Activated CD4-positive, alpha-beta T cell treated with anti-CD3 and anti-CD28 coated beads, Interleukin-2, Interleukin-4, amounts not matched to agents 100 ng/mL and 50 ng/mL, durations not matched to agents 16 hours and 8 hours (primary cell): ENCODE data around the gene WDPCP.
"Not testable (repeated sequence)": the region's sequence is repeated elsewhere in the genome, so short reads cannot be mapped to it uniquely, and the experiment has no call there.

Experiments used
- DNase-seq: peaks from one replicate; pipeline ENCODE4 v3.0.0-alpha.2; 2020; ENCODE audit warnings: low spot score

Gene WDPCP

GRCh38 chr2:63588385-63589147, at the start of gene WDPCP, which contains the start of gene MDH1:
TSS of gene WDPCP (minus strand) at chr2:63588477. CDS start at chr2:63588271, 206 bp downstream.
TSS of gene MDH1 (plus strand) at chr2:63588963. CDS start at chr2:63589044, 81 bp downstream.
- DNase-seq, result peak; percentile 97

GRCh38 chr2:63632382-63632781, 44.1 kb upstream of the WDPCP start:
- DNase-seq, result no peak

- DNase-seq, result no peak
Measured at GRCh38 chr2:63631501-63631900, 43.2 kb upstream of the WDPCP start.

GRCh38 chr2:63628403-63628942, 40.2 kb upstream of the WDPCP start:
- DNase-seq, result no peak

GRCh38 chr2:63627866-63628265, 39.6 kb upstream of the WDPCP start:
- no peak for DNase-seq

GRCh38 chr2:63623763-63624162, 35.5 kb upstream of the WDPCP start:
- not testable (repeated sequence) for DNase-seq

- DNase-seq, result no peak
Measured at GRCh38 chr2:63622751-63623150, 34.5 kb upstream of the WDPCP start.

- DNase-seq, result no peak
Measured at GRCh38 chr2:63619328-63619727, 31.1 kb upstream of the WDPCP start.

GRCh38 chr2:63617366-63617765, 29.1 kb upstream of the WDPCP start:
- no peak for DNase-seq

GRCh38 chr2:63614983-63615945, 27.0 kb upstream of the WDPCP start:
- no peak for DNase-seq

- DNase-seq, result no peak
Measured at GRCh38 chr2:63614448-63614968, 26.2 kb upstream of the WDPCP start.

GRCh38 chr2:63613391-63613901, 25.2 kb upstream of the WDPCP start:
- DNase-seq, result no peak

GRCh38 chr2:63610525-63610924, 22.2 kb upstream of the WDPCP start:
- DNase-seq, result no peak

- DNase-seq, result not testable (repeated sequence)
Measured at GRCh38 chr2:63608865-63609264, 20.6 kb upstream of the WDPCP start.

GRCh38 chr2:63604666-63605065, 16.4 kb upstream of the WDPCP start:
- DNase-seq, result no peak

GRCh38 chr2:63600881-63601460, 12.7 kb upstream of the WDPCP start:
- DNase-seq, result no peak

GRCh38 chr2:63598981-63599380, 10.7 kb upstream of the WDPCP start:
- no peak for DNase-seq

- DNase-seq, result no peak
Measured at GRCh38 chr2:63596401-63596883, 8.2 kb upstream of the WDPCP start.

GRCh38 chr2:63594660-63595059, 6.4 kb upstream of the WDPCP start:
- DNase-seq, result no peak

- DNase-seq, result no peak
Measured at GRCh38 chr2:63591566-63592175, 3.4 kb upstream of the WDPCP start.
